GDM1 (cell line): Measurements from ENCODE around the gene SLC6A8.
"Not testable (repeated sequence)": the region's sequence is repeated elsewhere in the genome, so short reads cannot be mapped to it uniquely, and the experiment has no call there.

Source experiments
- DNase-seq: peaks from one replicate; lab custom pipeline; 2025; lab: John Stamatoyannopoulos, UW

The SLC6A8 gene

DNA sequence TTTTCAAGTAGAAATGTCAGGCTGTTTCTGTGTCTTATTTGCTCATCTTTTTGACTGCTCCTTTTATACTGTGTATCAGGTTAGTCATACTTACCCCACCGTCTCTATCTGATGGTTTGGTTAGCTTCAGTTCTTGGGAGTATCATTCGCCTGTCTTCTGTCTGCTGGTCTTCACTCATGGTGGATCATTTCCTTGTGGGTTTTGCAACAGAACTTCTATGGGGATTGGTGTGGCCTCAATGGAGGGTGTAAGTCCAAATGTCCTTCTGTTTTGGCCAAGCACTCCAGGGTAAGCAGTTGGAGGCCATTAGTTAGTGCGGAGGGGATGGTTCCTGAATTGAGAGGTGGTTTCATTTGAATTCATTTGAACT, 44.1 kb downstream of the SLC6A8 start:
- DNase-seq = no peak

DNA sequence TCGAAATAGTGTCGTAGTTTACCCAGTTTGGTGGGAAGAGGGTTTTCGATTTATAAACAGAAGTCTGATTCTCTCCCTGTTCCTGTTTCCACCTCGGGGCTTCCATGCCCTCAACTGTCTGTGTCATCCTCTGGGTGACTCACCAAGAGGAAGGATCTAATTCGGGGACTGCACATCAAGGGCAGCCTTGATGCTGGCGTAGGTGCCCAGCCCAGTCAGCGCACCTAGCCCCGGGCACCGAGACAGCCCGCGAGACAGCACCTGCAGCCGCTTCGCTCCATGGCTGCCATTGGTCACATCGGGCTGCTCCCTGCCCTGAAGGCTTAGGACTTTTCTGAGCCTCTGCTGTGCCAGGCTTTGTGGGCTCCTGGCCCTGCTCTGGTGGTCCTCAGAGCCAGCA, 44.7 kb downstream of the SLC6A8 start:
- DNase-seq = no peak

- no peak for DNase-seq
Measured at GRCh38 chrX:153733651-153734240, 46.0 kb downstream of the SLC6A8 start.

- DNase-seq = no peak
Measured at GRCh38 chrX:153734871-153735270, 47.1 kb downstream of the SLC6A8 start.

DNA sequence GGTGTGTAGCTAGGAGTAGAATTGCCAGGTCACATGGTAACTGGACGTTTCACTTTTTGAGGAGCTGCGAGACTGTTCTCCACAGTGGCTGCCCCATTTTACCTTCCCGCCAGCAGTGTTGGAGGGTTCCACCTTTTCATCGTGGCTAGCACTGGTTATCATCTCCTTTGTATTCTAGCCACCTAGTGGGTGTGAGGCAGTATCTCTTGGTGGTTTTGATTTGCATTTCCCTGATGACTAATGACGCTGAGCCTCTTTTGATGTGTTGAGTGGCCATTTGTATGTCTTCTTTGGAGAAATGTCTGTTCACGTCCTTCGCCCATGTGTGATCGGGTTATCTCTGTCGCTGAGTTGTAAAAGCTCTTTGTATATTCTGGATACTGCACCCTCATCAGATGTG, 47.5 kb downstream of the SLC6A8 start:
- no peak for DNase-seq

DNA sequence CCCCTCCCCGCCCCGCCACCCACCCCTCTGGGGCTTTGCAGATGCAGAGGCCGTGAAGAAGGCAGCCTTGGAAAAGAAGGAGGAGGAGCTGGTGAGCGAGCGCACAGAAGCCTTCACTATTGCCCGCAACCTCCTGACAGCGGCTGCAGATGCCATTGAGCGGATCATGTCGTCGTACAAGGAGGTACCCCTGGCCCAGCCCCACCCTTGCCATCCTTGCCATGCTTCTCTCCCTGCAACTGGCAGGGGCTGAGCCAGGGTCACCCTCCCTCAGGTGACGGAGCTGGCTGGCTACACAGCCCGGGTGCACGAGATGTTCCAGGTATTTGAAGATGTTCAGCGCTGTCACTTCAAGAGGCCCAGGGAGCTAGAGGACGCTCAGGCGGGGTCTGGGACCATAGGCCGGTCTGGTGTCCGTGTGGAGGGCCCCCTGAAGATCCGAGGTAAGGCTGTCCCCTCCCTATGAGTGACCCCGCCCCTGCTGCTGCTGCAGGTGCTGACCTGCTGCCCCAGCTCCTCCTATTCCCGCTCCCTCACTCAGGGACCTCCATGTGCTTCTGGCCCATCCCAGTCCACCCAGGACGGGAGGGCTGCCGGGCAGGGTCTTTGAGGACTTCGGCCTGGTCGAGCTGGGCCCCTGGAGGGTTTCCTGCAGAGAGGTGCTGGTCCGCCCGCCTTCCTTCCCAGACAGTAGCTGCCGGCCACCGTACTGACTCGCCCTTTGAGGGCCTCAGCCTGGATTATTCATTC, 48.5 kb downstream of the SLC6A8 start:
- DNase-seq = no peak

GRCh38 chrX:153736871-153737441, 49.2 kb downstream of the SLC6A8 start:
- no peak for DNase-seq

DNA sequence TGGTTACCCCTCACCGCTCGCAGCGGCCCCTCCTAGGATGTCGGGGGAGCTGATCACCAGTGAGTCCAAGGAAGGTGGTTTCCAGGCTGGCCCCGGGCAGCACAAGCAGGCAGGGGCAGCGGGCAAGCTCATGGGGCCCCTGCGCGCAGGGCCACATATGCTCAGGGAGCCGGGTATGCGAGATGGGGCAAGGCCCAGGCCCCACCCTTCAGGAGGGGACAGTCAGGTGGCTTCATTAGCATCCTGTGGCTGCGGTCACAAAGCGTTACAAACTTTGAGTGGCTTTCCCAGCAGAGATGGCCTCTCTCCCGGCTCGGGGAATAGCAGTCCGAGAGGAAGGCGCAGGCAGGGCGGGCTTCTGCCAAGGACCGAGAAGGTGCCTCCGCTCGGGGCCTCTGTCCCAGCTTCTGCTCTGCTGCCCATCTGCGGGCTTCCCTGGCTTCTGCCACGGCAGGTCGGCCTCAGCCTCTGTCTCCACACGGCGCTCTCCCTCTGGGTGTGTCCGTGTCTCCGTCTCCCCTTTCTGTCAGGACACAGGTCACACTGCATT, 50.4 kb downstream of the SLC6A8 start:
- no peak for DNase-seq

DNA sequence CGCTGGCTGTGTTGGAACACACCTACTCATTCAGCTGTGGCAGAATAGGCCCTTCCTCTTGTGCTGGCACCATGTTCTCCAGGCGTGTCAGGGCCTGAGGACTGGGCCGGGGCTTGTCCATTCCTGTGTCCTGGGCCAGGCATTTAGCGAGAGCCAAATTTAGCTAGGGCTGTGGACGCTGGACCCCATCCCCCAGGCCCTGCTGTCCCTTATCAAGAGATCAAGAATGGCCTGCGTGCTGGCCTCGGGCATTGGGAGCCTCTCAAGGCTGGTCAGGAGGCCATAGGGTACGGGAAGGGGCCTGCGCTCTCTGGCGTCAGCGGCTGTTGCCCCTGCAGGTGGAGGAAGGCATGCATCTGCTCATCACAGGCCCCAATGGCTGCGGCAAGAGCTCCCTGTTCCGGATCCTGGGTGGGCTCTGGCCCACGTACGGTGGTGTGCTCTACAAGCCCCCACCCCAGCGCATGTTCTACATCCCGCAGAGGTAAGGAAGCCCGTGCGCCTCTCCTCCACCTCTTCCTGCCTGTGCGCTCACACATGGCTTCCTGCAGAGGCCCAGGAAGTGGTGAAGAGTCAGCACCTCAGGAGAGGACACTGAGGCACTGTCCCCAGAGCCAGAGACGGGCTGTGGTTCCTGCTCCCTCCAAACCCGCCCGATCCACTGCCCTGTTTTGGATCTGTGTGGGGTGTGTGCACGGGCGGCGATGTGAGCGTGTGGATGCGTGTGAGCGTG, 52.2 kb downstream of the SLC6A8 start:
- no peak for DNase-seq

GRCh38 chrX:153740631-153741222, 53.0 kb downstream of the SLC6A8 start:
- no peak for DNase-seq

DNA sequence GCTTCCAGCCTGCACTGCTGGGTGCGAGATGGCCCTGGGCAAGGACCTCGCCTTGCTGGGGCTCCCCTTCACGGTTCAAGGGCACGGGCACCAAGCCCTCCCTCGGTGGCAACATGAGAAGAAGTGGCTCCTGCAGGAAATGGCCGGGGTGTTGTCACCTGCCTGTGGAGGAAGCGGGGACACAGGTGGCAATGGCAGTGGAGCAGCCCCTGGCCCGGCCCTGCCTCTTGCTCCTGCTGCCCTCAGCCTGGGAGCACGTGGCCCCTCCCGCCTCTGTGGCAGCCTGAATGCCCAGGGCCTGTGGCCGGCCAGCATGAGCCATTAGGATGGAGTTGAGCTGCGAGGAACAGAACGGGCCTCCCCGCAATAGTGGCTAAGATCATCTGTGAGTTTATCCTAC, 53.7 kb downstream of the SLC6A8 start:
- DNase-seq = no peak

GRCh38 chrX:153742111-153742510, 54.4 kb downstream of the SLC6A8 start:
- DNase-seq = not testable (repeated sequence)

DNA sequence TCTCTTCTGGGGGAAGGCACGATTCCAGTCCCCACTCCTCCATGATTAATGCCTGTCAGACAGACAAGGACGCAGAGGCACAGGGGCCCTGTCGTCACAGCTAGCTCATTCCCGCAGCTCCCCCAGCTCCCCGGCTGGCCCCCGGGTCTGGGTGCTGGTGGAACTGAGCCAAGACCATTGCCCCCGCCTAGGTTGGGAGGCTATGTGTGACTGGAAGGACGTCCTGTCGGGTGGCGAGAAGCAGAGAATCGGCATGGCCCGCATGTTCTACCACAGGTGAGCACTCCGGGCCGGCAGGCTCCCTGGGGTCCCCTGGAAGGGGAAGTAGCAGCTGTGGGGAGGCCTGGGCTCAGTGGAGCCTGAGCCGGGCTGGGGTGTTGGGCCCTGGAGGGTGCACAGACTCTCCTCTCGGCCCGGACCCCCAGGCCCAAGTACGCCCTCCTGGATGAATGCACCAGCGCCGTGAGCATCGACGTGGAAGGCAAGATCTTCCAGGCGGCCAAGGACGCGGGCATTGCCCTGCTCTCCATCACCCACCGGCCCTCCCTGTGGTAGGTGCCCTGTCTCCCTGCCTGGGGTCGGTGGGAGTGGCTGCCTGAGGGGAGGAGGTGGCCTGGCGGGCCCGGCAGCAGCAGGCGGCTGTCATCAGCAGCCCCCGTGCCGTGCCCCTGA, 55.2 kb downstream of the SLC6A8 start:
- not testable (repeated sequence) for DNase-seq

GRCh38 chrX:153743468-153744209, 55.9 kb downstream of the SLC6A8 start:
- DNase-seq = not testable (repeated sequence)

GRCh38 chrX:153744210-153745066, 56.7 kb downstream of the SLC6A8 start:
- DNase-seq = no peak

GRCh38 chrX:153745067-153745433, 57.3 kb downstream of the SLC6A8 start:
- not testable (repeated sequence) for DNase-seq
